Peyer's patch (tissue), 4 donors: ENCODE measurements around the gene CHST11.

Experiments used
- CTCF ChIP-seq, 6 experiments: fragments of 450-650 bp in 4 of 6; fragments of 200-600 bp in 2 of 6; sonication (generic) in 1 of 6; IDR thresholded peaks; one replicate each; pipeline ENCODE4 v1.5.1; 2017 to 2019; ENCODE audit warnings: antibody characterized with exemption in 6 of 6, mild to moderate bottlenecking in 3 of 6, moderate library complexity in 1 of 6
- POLR2A ChIP-seq, 2 donors: fragments of 450-650 bp; IDR thresholded peaks; one replicate each; pipeline ENCODE4 v1.5.1; 2017; ENCODE audit warnings: antibody characterized with exemption in 2 of 2, mild to moderate bottlenecking in 2 of 2, moderate library complexity in 2 of 2

GRCh38 chr12:104600790-104601739, 144.3 kb downstream of the CHST11 start:
- TF ChIP-seq POLR2A (IDR thresholded peaks at IDR 0.05) (no peak), CTCF (IDR thresholded peaks at IDR 0.05) (no peak)
